Calu3 (cell line): ENCODE measurements around the gene CPEB4. TPM values are rescaled to one million over a fixed set of nuclear protein-coding genes. Genes with fewer than 3 reads are reported as not detected.

ENCODE experiments used
- BruUV-seq: library from RNA; stranded (reverse); fragments of 400-500 nt; replicated peaks from 2 replicates; lab custom pipeline; 2021; lab: Mats Ljungman, UMichigan
- CTCF ChIA-PET: fragments of 300-600 bp; sonication (Branson Sonifier 250); formaldehyde crosslinking; loops from one replicate; lab custom pipeline; 2022; ENCODE audit warnings: antibody characterized with exemption; lab: Charles Lee
- DNase-seq: peaks from one replicate; pipeline ENCODE4 v3.0.0; 2022
- H3K27ac Mint-ChIP-seq: one replicate; pipeline ENCODE4 v1.8.0; 2022; ENCODE audit warnings: mixed read lengths; ENCODE audit not compliant: unreplicated experiment
- H3K27me3 Mint-ChIP-seq: one replicate; pipeline ENCODE4 v1.8.0; 2022; ENCODE audit warnings: mixed read lengths; ENCODE audit not compliant: unreplicated experiment
- H3K36me3 Mint-ChIP-seq: one replicate; pipeline ENCODE4 v1.8.0; 2022; ENCODE audit warnings: mild to moderate bottlenecking, moderate library complexity, mixed read lengths; ENCODE audit not compliant: insufficient read depth, unreplicated experiment
- H3K4me1 Mint-ChIP-seq: one replicate; pipeline ENCODE4 v1.8.0; 2022; ENCODE audit warnings: mild to moderate bottlenecking, low read depth, mixed read lengths; ENCODE audit not compliant: unreplicated experiment
- H3K4me3 Mint-ChIP-seq: one replicate; pipeline ENCODE4 v1.8.0; 2022; ENCODE audit warnings: mild to moderate bottlenecking, low read depth, moderate library complexity, mixed read lengths; ENCODE audit not compliant: unreplicated experiment
- H3K9me3 Mint-ChIP-seq: one replicate; pipeline ENCODE4 v1.8.0; 2022; ENCODE audit warnings: low read depth, mixed read lengths; ENCODE audit not compliant: unreplicated experiment
- intact Hi-C: fragments of 100-400 bp; cut with micrococcal nuclease; formaldehyde crosslinking; loops from one replicate; pipeline ENCODE4 v1.10.0; 2022; ENCODE audit not compliant: unreplicated experiment
- total RNA-seq: library from RNA; stranded (reverse); gene quantifications from 2 replicates; pipeline ENCODE4 v1.2.3, GENCODE V29; 2022
- TF ChIP-seq, protein P1 (sequence below): fragments of 200-600 bp; IDR thresholded peaks from one replicate; pipeline ENCODE4 v1.8.0; 2022; ENCODE audit warnings: antibody characterized with exemption; ENCODE audit not compliant: unreplicated experiment

Gene CPEB4
- total RNA-seq, 1 experiment from 2014 or later, result 30.8 TPM

- no TSS peak for BruUV-seq
- Mint-ChIP-seq H3K27me3 (no peaks in the 10 kb centered on the region), H3K4me1 (peaks cover 3% of the 10 kb centered on the region), H3K9me3 (peaks cover 2% of the 10 kb centered on the region), H3K27ac (no peak overlapping the region), H3K36me3 (no peaks in the 10 kb centered on the region), H3K4me3 (no peak overlapping the region)
- CTCF ChIA-PET, result interaction anchor here (1.2 kb wide), 1 partner anchor 18 kb away, joined by 3 read pairs; no protein-coding TSS in a partner anchor
- intact Hi-C loops, result no loop called here
- TF ChIP-seq, protein P1, sequence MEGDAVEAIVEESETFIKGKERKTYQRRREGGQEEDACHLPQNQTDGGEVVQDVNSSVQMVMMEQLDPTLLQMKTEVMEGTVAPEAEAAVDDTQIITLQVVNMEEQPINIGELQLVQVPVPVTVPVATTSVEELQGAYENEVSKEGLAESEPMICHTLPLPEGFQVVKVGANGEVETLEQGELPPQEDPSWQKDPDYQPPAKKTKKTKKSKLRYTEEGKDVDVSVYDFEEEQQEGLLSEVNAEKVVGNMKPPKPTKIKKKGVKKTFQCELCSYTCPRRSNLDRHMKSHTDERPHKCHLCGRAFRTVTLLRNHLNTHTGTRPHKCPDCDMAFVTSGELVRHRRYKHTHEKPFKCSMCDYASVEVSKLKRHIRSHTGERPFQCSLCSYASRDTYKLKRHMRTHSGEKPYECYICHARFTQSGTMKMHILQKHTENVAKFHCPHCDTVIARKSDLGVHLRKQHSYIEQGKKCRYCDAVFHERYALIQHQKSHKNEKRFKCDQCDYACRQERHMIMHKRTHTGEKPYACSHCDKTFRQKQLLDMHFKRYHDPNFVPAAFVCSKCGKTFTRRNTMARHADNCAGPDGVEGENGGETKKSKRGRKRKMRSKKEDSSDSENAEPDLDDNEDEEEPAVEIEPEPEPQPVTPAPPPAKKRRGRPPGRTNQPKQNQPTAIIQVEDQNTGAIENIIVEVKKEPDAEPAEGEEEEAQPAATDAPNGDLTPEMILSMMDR, result no peak
- DNase-seq, result no peak
These were observed 39.1 kb upstream of the CPEB4 start for GRCh38 chr5:173848986-173849596.

DNA sequence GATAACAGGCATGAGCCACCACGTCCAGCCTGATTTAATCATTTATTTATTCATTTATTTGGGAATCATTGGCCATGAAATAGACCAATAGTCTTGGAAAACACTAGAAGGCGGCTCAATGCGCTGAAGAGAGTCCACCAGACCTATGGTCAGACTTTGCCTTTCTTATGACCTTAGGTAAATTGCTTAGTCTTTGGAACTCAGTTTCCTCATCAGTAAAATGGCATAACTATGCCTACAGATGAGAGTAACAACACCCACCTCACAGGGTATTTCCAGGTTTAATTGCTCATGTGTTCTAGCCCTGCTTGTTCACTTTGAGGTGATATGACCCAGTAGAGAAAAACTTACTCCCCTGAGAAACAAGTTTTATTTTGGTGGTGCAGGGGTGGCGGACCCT is 38.2 kb upstream of the CPEB4 start:
- H3K27ac Mint-ChIP-seq, result no peak overlapping the region
- H3K36me3 Mint-ChIP-seq, result no peaks in the 10 kb centered on the region
- intact Hi-C loops, result no loop called here
- peaks cover 12% of the 10 kb centered on the region for H3K4me1 Mint-ChIP-seq
- no peak for DNase-seq
- BruUV-seq, result no TSS peak
- CTCF ChIA-PET, result no interaction called here
- H3K4me3 Mint-ChIP-seq, result no peak overlapping the region
- TF ChIP-seq, protein P1, result no peak
- no peaks in the 10 kb centered on the region for H3K27me3 Mint-ChIP-seq
- H3K9me3 Mint-ChIP-seq, result peaks cover 2% of the 10 kb centered on the region

DNA sequence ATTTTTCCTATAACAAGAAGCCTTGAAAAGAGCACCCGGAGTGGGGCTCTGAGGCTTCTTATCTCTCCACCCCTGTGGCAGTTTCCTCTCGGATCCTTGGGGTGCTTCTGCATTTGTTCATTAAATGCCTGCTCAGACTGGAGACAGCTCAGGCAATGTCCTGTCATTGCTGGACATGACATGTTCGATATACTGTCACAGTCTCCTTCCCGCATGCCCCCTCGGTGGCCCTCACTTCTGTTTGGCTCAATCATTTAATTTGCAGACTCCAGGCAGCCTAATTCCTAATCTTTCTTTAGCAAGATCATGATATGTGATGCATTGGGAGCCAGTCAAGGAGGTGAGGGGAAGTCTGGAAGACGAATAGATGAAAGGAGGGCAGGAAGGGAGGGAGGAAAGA is 37.5 kb upstream of the CPEB4 start:
- DNase-seq, result no peak
- Mint-ChIP-seq H3K27me3 (no peaks in the 10 kb centered on the region), H3K4me1 (peaks cover 19% of the 10 kb centered on the region), H3K9me3 (peaks cover 2% of the 10 kb centered on the region), H3K36me3 (no peaks in the 10 kb centered on the region), H3K4me3 (no peak overlapping the region), H3K27ac (no peak overlapping the region)
- BruUV-seq, result no TSS peak
- intact Hi-C loops, result no loop called here
- CTCF ChIA-PET, result no interaction called here
- TF ChIP-seq, protein P1, result no peak

DNA sequence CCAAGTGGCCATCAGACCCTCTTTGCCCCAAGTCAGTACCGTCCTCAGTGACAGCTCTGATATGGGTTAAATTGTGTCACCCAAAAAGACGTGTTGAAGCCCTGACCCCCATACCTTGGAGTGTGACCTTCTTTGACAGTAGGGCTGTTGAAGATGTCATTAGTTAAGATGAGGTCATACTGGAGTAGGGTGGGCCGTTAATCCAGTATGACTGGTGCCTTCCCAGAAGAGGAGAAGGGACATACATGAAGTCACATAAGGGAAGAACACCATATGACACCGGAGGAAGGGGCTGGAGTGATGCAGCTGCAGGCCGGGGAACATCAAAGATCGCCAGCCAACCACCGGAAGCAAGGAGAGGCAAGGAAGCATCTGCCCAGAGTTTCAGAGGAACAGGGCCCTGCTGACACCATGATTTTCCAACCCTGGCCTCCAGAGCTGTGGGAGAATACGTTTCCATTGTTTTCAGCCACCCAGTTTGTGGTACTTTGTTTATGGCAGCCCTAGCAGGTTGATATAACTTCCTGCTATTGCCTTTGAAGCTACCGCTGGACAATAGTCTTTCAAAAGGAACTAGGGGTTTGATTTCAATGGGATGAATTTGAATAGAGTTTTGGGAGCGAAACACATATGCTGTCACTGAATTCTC is 36.4 kb upstream of the CPEB4 start:
- Mint-ChIP-seq H3K36me3 (no peaks in the 10 kb centered on the region), H3K27me3 (no peaks in the 10 kb centered on the region), H3K9me3 (peaks cover 2% of the 10 kb centered on the region), H3K4me3 (no peak overlapping the region), H3K27ac (no peak overlapping the region), H3K4me1 (peaks cover 25% of the 10 kb centered on the region)
- TF ChIP-seq, protein P1, result no peak
- CTCF ChIA-PET, result no interaction called here
- no TSS peak for BruUV-seq
- DNase-seq, result no peak
- intact Hi-C loops, result no loop called here
